Posterior vena cava (tissue), 2 donors: ENCODE measurements around the gene AFF3. TPM values are rescaled to one million over a fixed set of nuclear protein-coding genes. Genes with fewer than 3 reads are reported as not detected.
"Not testable (repeated sequence)": the region's sequence is repeated elsewhere in the genome, so short reads cannot be mapped to it uniquely, and the experiment has no call there.

Experiments used
- DNase-seq: peaks from one replicate; pipeline ENCODE4 v3.0.0-alpha.2; 2020; ENCODE audit warnings: low spot score
- intact Hi-C, 2 donors: fragments of 100-400 bp; cut with DNase I; formaldehyde crosslinking; loops; one replicate each; pipeline versions ENCODE4 v1.14.1 to v1.14.2; 2022 to 2023
- total RNA-seq, 2 donors: library from RNA; stranded (reverse); fragmentation: NEBNext Ultra II Directional; extraction: Animal tissue kit (Norgen Biotek cat#: 25700); gene quantifications; one replicate each; pipeline ENCODE4 v1.2.1, GENCODE V29; 2021
- donor health status: DM: yes; HTN: yes; CAD: no.
- donor health status: DM: yes; HTN: yes; CAD: no.

AFF3 gene
- total RNA-seq, 2 donors from 2014 or later = 15.5 to 26.4 TPM

DNA sequence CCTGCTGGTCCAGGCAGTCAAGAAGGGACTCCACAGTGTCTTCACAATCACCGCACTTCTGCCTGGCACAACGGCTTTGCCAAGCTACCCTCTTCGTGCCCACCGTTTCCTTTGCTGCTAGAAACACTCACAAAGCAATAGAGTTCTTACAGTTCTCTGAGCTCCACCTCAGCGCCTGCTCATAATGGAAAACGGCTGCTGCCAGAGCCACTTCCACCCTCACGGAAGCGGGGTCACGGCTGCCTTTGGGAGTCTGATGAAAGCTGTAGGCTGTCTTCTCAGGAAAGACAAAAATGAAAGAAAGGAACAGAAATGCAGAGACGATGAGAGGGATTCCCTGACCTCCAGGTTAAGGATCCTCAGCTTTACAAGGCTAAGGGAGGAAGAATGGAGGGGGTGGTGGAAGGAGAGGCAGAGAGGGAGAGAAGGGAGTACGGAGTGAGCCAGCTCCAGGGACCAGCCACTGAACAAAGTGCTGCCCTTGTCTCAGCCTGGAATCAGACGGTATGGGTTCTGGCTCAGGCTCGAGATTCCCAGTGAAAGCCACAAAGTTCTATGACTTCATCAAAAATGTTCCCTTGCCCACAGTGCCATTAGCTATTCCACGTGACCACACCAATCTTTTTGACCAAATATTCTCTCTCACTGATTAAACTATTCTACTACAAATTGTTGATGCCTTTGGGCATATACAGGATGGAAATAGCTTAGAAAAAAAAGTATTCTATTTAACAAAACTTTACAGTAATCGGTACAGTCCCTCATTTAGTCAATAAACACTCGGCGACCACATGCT lies 58.8 kb downstream of the AFF3 start:
- intact Hi-C loops, DNase-seq: not testable (repeated sequence)

GRCh38 chr2:100082302-100082978 lies 60.0 kb downstream of the AFF3 start:
- intact Hi-C loops, DNase-seq: not testable (repeated sequence)

DNA sequence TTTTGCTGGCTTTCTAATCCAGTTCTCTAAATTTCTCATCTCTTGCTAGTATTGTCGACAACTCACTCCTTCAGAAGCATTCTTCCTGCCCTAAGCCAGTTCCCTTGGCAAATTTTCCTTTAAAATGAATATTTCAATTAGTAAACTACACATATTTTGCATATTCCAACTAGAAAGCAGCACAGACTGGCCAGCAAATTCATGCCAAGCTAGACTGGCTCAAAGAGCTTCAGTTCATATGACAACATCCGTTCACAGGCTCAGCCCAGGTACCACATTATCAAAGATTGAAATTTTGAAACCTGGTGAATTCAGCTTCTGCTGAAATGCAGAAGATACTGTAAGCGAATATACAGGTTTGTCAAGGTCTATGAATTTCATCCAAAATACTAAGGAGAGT lies 64.5 kb downstream of the AFF3 start:
- intact Hi-C loops = no loop called here

GRCh38 chr2:100077456-100077855 lies 64.9 kb downstream of the AFF3 start:
- intact Hi-C loops = no loop called here
- DNase-seq = no peak

More for the DNA sequence above, 64.5 kb downstream of the AFF3 start:
- no peak for DNase-seq

GRCh38 chr2:100075532-100075931 lies 66.9 kb downstream of the AFF3 start:
- intact Hi-C loops = no loop called here
- DNase-seq = no peak

GRCh38 chr2:100073110-100073509 lies 69.3 kb downstream of the AFF3 start:
- intact Hi-C loops = no loop called here
- no peak for DNase-seq

DNA sequence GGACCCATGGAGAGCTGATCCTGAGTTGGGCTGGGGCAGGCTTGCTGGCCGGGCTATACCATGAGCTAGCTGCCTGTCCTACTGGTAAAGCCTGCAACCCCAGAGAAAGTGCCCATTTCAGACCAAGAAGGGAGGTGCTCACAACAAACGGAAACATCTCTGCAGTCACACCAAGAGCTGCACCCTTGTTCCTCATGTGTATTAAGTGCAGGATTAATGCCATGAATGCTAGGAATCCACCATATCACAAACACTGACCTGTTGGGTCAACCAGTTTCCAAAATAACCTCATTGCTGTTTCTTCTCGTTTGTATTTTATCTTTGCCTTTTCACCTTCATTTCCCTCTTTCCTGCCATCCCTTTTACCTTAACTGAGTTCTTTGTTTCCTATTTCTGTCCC lies 69.9 kb downstream of the AFF3 start:
- intact Hi-C loops = no loop called here

DNA sequence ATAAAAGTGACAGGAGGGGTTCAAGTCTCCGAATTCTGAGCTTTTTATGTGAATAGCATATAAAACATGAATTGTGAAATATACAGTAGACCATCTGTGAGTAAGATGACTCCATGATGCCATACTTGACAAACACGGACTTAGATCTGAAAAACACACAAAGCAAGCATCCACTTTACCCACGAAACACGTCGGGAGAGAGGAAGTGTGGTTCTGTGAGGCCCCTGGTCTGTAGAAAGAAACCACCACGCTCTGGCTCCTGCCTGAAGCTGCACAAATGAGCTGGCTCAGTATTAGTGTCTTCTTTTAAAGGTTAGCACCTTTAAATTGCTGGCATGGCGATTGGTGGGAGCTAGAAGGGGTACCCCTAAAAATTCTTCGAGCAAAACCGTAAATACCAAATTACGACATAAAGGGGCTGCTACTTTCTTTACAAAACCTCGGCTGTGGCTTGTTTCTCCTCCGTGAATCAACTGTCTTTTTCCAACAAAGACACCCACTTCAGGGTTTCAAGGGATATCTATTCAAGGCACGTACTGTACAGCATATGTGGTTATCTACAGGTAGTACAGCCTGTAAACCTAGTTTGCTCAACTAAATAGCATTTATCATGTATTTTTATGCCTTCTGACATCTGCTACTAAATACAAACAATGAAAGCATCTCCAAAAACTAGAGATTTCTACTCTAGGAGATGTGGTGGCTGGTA lies 70.9 kb downstream of the AFF3 start:
- intact Hi-C loops = no loop called here

More for the DNA sequence above, 69.9 kb downstream of the AFF3 start:
- DNase-seq = no peak

GRCh38 chr2:100070078-100070477 lies 72.3 kb downstream of the AFF3 start:
- DNase-seq = no peak
- intact Hi-C loops = no loop called here

More for the DNA sequence above, 70.9 kb downstream of the AFF3 start:
- DNase-seq = no peak

GRCh38 chr2:100068395-100068794 lies 74.0 kb downstream of the AFF3 start:
- no peak for DNase-seq
- intact Hi-C loops = no loop called here

DNA sequence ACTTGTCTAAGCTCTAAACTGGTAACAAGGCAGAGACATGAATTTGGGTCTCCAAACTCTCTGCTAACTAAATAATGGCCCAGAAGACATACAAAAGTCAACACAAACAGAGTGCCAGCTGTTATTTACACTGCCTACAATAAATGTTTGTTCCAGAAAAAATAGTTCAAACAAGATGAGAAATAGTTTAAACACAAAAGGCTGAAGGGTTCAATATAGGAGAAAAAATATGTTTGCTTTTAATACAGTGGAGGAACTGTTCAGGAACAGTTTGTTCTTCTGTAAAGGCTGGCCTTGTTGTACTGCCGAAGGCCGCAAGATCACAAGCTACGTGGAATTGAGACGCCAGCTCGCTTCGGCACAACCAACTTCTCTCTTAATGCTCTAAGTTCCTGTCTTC lies 74.6 kb downstream of the AFF3 start:
- intact Hi-C loops = no loop called here
- no peak for DNase-seq

- intact Hi-C loops = no loop called here
- DNase-seq = no peak
Observed at GRCh38 chr2:100066856-100067255, 75.5 kb downstream of the AFF3 start.

DNA sequence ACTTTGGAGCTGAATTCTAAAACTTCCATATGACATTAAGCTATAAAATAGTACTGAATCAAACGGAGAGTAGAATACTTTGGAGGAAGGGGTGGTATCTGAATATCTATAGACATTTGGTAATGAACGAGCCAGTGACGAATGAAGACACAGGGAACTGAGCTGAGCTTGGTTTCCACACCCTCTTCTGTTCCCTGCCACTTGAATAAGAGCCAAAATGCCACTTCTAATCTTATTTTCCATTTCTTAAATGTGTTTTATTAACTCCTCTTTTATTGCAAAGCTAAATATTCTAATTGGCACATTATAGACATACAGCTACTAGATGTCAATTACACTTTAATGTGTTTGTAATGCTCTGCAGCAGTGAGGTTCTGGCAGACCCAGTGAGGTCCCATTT lies 76.1 kb downstream of the AFF3 start:
- intact Hi-C loops = no loop called here

GRCh38 chr2:100064592-100065428 lies 77.6 kb downstream of the AFF3 start:
- intact Hi-C loops = no loop called here
- no peak for DNase-seq

More for the DNA sequence above, 76.1 kb downstream of the AFF3 start:
- DNase-seq = no peak

GRCh38 chr2:100064165-100064564 lies 78.2 kb downstream of the AFF3 start:
- intact Hi-C loops = no loop called here
- DNase-seq = no peak

DNA sequence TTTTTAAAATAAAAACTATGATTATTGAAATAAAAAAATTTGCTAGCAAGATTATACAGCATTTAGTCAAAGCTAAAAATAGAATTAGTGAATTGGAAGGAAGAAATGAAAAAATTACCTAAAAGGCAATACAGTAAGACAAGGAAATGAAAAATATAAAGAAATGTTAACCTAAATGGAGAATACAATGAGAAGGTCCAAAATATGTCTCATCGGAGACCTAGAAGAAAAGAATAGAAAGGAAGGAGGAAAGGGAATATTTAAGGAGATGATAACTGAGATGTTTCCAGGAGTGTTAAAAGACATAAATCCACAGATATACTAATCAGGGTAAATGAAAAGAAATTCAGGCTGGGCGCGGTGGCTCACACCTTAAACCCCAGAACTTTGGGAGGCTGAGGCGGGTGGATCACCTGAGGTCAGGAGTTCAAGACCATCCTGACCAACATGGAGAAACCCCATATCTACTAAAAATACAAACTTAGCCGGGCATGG lies 78.9 kb downstream of the AFF3 start:
- intact Hi-C loops = no loop called here
- DNase-seq = no peak

GRCh38 chr2:100062336-100062735 lies 80.1 kb downstream of the AFF3 start:
- intact Hi-C loops = no loop called here
- no peak for DNase-seq

GRCh38 chr2:100060875-100061274 lies 81.5 kb downstream of the AFF3 start:
- DNase-seq = no peak
- intact Hi-C loops = no loop called here

GRCh38 chr2:100059638-100060037 lies 82.8 kb downstream of the AFF3 start:
- intact Hi-C loops = no loop called here

More at GRCh38 chr2:100059638-100060037, 82.8 kb downstream of the AFF3 start:
- no peak for DNase-seq
